HCT116 (cell line): Measurements from ENCODE around the gene COX10. TPM values are rescaled to one million over a fixed set of nuclear protein-coding genes. Genes with fewer than 3 reads are reported as not detected.

Experiments
- ATAC-seq: fragments of 200-7000 bp; cut with Tn5 transposase; 2 replicates; pipeline ENCODE4 v1.9.1; 2020; ENCODE audit warnings: mild to moderate bottlenecking, moderate library complexity
- BruUV-seq: library from RNA; stranded (reverse); fragments of 400-500 nt; replicated peaks from 2 replicates; lab custom pipeline; 2021; lab: Mats Ljungman, UMichigan
- CTCF ChIA-PET: fragments of 300-600 bp; sonication (Branson Sonifier 250); formaldehyde crosslinking; loops from one replicate; lab custom pipeline; 2021; ENCODE audit warnings: antibody characterized with exemption; lab: Charles Lee
- POLR2A ChIA-PET: fragments of 300-600, 350-600 bp; sonication (Branson Sonifier 250); formaldehyde crosslinking; loops from one replicate; lab custom pipeline; 2021; ENCODE audit warnings: antibody characterized with exemption; lab: Charles Lee
- RAD21 ChIA-PET, 2 experiments: fragments of 300-600 bp; sonication (Branson Sonifier 250); formaldehyde crosslinking; loops; one replicate each; lab custom pipeline; 2023; ENCODE audit warnings: low total read pairs in 2 of 2; ENCODE audit not compliant: uncharacterized antibody in 2 of 2, unreplicated experiment in 2 of 2, low non-redundant PET in 1 of 2; lab: Charles Lee
- DNase-seq: peaks from one replicate; pipeline ENCODE4 v3.0.0-alpha.2; 2010; ENCODE audit warnings: low read depth, low spot score
- H2AFZ ChIP-seq: fragments of 200-600 bp; shearing (Covaris generic), sonication (generic); 2 replicates; pipeline ENCODE4 v1.6.1; 2017; ENCODE audit warnings: low read depth, mixed run types, mixed read lengths, antibody characterized with exemption, low read length; ENCODE audit not compliant: poor library complexity, severe bottlenecking
- H3K27ac ChIP-seq: 2 replicates; pipeline ENCODE4 v1.5.1; 2012; ENCODE audit warnings: low read depth, low read length
- H3K27me3 ChIP-seq: fragments of 200-600 bp; sonication (generic); 2 replicates; pipeline ENCODE4 v1.6.1; 2016; ENCODE audit warnings: mixed run types, low read length, mixed read lengths; ENCODE audit not compliant: insufficient read depth
- H3K36me3 ChIP-seq, 2 experiments: fragments of 200-500 bp in 1 of 2; fragments of 200-600 bp in 1 of 2; sonication (Bioruptor generic) in 1 of 2; sonication (generic) in 1 of 2; 2 replicates each; pipeline versions ENCODE4 v1.5.1 to v1.6.1; 2014 to 2016; ENCODE audit warnings: low read length in 2 of 2, inconsistent platforms in 1 of 2, mixed read lengths in 1 of 2, mixed run types in 1 of 2; ENCODE audit not compliant: insufficient read depth in 2 of 2, control insufficient read depth in 1 of 2
- H3K4me1 ChIP-seq, 2 experiments: fragments of 200-600 bp in 1 of 2; sonication (generic) in 1 of 2; 2 replicates each; pipeline versions ENCODE4 v1.5.1 to v1.6.1; 2012 to 2017; ENCODE audit warnings: low read length in 2 of 2, inconsistent platforms in 1 of 2, mild to moderate bottlenecking in 1 of 2, mixed read lengths in 1 of 2, mixed run types in 1 of 2, moderate library complexity in 1 of 2; ENCODE audit not compliant: insufficient read depth in 2 of 2, control insufficient read depth in 1 of 2
- H3K4me2 ChIP-seq: fragments of 200-600 bp; sonication (generic); 2 replicates; pipeline ENCODE4 v1.6.1; 2017; ENCODE audit warnings: mixed run types, low read length, mixed read lengths
- H3K4me3 ChIP-seq, 2 experiments: fragments of 200-600 bp in 1 of 2; sonication (generic) in 1 of 2; replicated peaks in 1 of 2; 2 replicates each; pipeline ENCODE4 v1.5.1; 2011 to 2016; ENCODE audit warnings: low read length in 2 of 2, control low read depth in 1 of 2, low read depth in 1 of 2, mild to moderate bottlenecking in 1 of 2, mixed read lengths in 1 of 2, mixed run types in 1 of 2
- H3K79me2 ChIP-seq: fragments of 200-600 bp; sonication (generic); 2 replicates; pipeline ENCODE4 v1.6.1; 2017; ENCODE audit warnings: mild to moderate bottlenecking, mixed run types, low read length, moderate library complexity, mixed read lengths; ENCODE audit not compliant: insufficient read depth
- H3K9ac ChIP-seq: fragments of 200-600 bp; sonication (generic); 2 replicates; pipeline ENCODE4 v1.6.1; 2016; ENCODE audit warnings: low read length, mixed read lengths
- H3K9me2 ChIP-seq: fragments of 200-600 bp; sonication (generic), shearing (Covaris generic); 2 replicates; pipeline ENCODE4 v1.6.1; 2017; ENCODE audit warnings: mixed run types, mild to moderate bottlenecking, moderate library complexity; ENCODE audit not compliant: insufficient read depth
- H3K9me3 ChIP-seq, 2 experiments: fragments of 200-500 bp in 1 of 2; fragments of 200-600 bp in 1 of 2; sonication (Bioruptor generic) in 1 of 2; sonication (generic) in 1 of 2; 2 replicates each; pipeline ENCODE4 v1.6.1; 2014 to 2017; ENCODE audit warnings: low read length in 2 of 2, mixed read lengths in 2 of 2, inconsistent platforms in 1 of 2, low read depth in 1 of 2, mild to moderate bottlenecking in 1 of 2, mixed run types in 1 of 2, moderate library complexity in 1 of 2; ENCODE audit not compliant: control insufficient read depth in 1 of 2, insufficient read depth in 1 of 2
- H4K20me1 ChIP-seq: fragments of 200-600 bp; sonication (generic), shearing (Covaris generic); 2 replicates; pipeline ENCODE4 v1.6.1; 2017; ENCODE audit warnings: mixed run types, mild to moderate bottlenecking, moderate library complexity; ENCODE audit not compliant: insufficient read depth
- CBX3 ChIP-seq: IDR thresholded peaks from 2 replicates; pipeline ENCODE4 v1.6.1; 2012; ENCODE audit warnings: low read depth
- CEBPB ChIP-seq: IDR thresholded peaks from 2 replicates; pipeline ENCODE4 v1.6.1; 2012; ENCODE audit warnings: low read depth
- CTCF ChIP-seq, 3 experiments: fragments of 200-600 bp in 1 of 3; sonication (generic) in 1 of 3; IDR thresholded peaks in 2 of 3; conservative IDR thresholded peaks in 1 of 3; 2 replicates each; pipeline ENCODE4 v1.5.1; 2012 to 2017; ENCODE audit warnings: low read depth in 2 of 3, low read length in 2 of 3, antibody characterized with exemption in 1 of 3, borderline replicate concordance in 1 of 3, control low read depth in 1 of 3, mild to moderate bottlenecking in 1 of 3, mixed read lengths in 1 of 3, mixed run types in 1 of 3, moderate library complexity in 1 of 3; ENCODE audit not compliant: insufficient read depth in 1 of 3
- EGR1 ChIP-seq: IDR thresholded peaks from 2 replicates; pipeline ENCODE4 v1.6.1; 2012; ENCODE audit warnings: low read depth
- EZH2 ChIP-seq: fragments of 200-600 bp; sonication (generic); IDR thresholded peaks from 2 replicates; pipeline ENCODE4 v1.6.1; 2017; ENCODE audit warnings: antibody characterized with exemption, mixed run types
- JUND ChIP-seq: IDR thresholded peaks from 2 replicates; pipeline ENCODE4 v1.6.1; 2012
- MAX ChIP-seq: IDR thresholded peaks from 2 replicates; pipeline ENCODE4 v1.6.1; 2012
- POLR2AphosphoS5 ChIP-seq: IDR thresholded peaks from 2 replicates; pipeline ENCODE4 v1.6.1; 2011; ENCODE audit warnings: mild to moderate bottlenecking, low read depth, low read length, moderate library complexity
- RAD21 ChIP-seq: IDR thresholded peaks from 2 replicates; pipeline ENCODE4 v1.6.1; 2012; ENCODE audit warnings: low read depth, mild to moderate bottlenecking
- SIN3A ChIP-seq: IDR thresholded peaks from 2 replicates; pipeline ENCODE4 v1.6.1; 2012; ENCODE audit warnings: low read depth
- SP1 ChIP-seq: IDR thresholded peaks from 2 replicates; pipeline ENCODE4 v1.6.1; 2012; ENCODE audit warnings: low read depth
- TCF7L2 ChIP-seq: IDR thresholded peaks from 2 replicates; pipeline ENCODE4 v1.7.0; 2011; ENCODE audit warnings: borderline replicate concordance, inconsistent platforms; ENCODE audit not compliant: insufficient read depth, insufficient read length; ENCODE audit errors: extremely low read depth
- ZBTB33 ChIP-seq: IDR thresholded peaks from 2 replicates; pipeline ENCODE4 v1.6.1; 2011; ENCODE audit warnings: mild to moderate bottlenecking, low read length, moderate library complexity; ENCODE audit not compliant: insufficient replicate concordance; ENCODE audit errors: extremely low read depth
- ZFX ChIP-seq: fragments of 450-650 bp; IDR thresholded peaks from 2 replicates; pipeline ENCODE4 v1.6.1; 2017
- ZNF274 ChIP-seq: fragments of 200-500 bp; sonication (Bioruptor generic); IDR thresholded peaks from 2 replicates; pipeline ENCODE4 v1.6.1; 2014; ENCODE audit warnings: mild to moderate bottlenecking, low read depth, low read length, inconsistent platforms
- intact Hi-C: fragments of 100-400 bp; cut with micrococcal nuclease; formaldehyde crosslinking; loops from 2 replicates; pipeline ENCODE4 v1.10.0; 2022
- total RNA-seq: library from RNA; stranded (reverse); gene quantifications from one replicate; pipeline ENCODE4 v1.2.1, GENCODE V29; 2021; ENCODE audit not compliant: unreplicated experiment

The COX10 gene
- total RNA-seq, 1 experiment from 2014 or later: 22.4 TPM

GRCh38 chr17:14061666-14062560, 7.4 kb upstream of the COX10 start:
- DNase-seq: no peak
- no peak overlapping the region for H2AFZ ChIP-seq

GRCh38 chr17:14067347-14067746, 2.0 kb upstream of the COX10 start:
- no peak overlapping the region for H3K4me2 ChIP-seq
- CTCF ChIA-PET: no interaction called here
- no peak for DNase-seq
- H4K20me1 ChIP-seq: no peaks in the 10 kb centered on the region
- H3K27me3 ChIP-seq: no peaks in the 10 kb centered on the region
- H3K79me2 ChIP-seq: peaks cover 90% of the 10 kb centered on the region
- intact Hi-C loops: loop anchor here (10.0 kb wide), 1 partner anchor 473 kb away; no protein-coding TSS in a partner anchor
- peaks cover 12 to 18% of the 10 kb centered on the region in 2 experiments; a peak in 3 of 4 replicates for H3K4me1 ChIP-seq
- no peak overlapping the region for H3K27ac ChIP-seq
- H3K9me2 ChIP-seq: no peaks in the 10 kb centered on the region
- H3K36me3 ChIP-seq: peaks cover 0 to 6% of the 10 kb centered on the region in 2 experiments; a peak in 2 of 4 replicates
- BruUV-seq: no TSS peak
- POLR2A ChIA-PET: no interaction called here
- no peak overlapping the region for H3K9ac ChIP-seq
- RAD21 ChIA-PET: no interaction called here
- no peaks in the 10 kb centered on the region; a peak in 1 of 4 replicates for H3K9me3 ChIP-seq
- ATAC-seq: no peak
- H3K4me3 ChIP-seq: no peak overlapping the region
- H2AFZ ChIP-seq: no peak overlapping the region
- TF ChIP-seq MAX: no peak
- TF ChIP-seq ZBTB33: no peak
- TF ChIP-seq ZNF274: no peak
- TF ChIP-seq TCF7L2: no peak
- no peak for TF ChIP-seq SIN3A
- TF ChIP-seq EZH2: no peak
- no peak for TF ChIP-seq CTCF (IDR thresholded peaks at IDR 0.05 in 2 of 3, conservative IDR thresholded peaks at IDR 0.05 in 1 of 3; ENCODE audit: borderline replicate concordance in 1 of 3, insufficient read depth in 1 of 3, low read depth in 2 of 3, low read length in 2 of 3)
- TF ChIP-seq CBX3: no peak
- no peak for TF ChIP-seq SP1
- no peak for TF ChIP-seq RAD21
- no peak for TF ChIP-seq EGR1
- no peak for TF ChIP-seq POLR2AphosphoS5

More at GRCh38 chr17:14061666-14062560, 7.4 kb upstream of the COX10 start:
- Histone ChIP-seq H3K9me3 (no peaks in the 10 kb centered on the region; a peak in 1 of 4 replicates), H3K4me3 (no peak overlapping the region), H4K20me1 (no peaks in the 10 kb centered on the region), H3K4me1 (no peaks in the 10 kb centered on the region), H3K9me2 (no peaks in the 10 kb centered on the region), H3K27ac (no peak overlapping the region), H3K79me2 (peaks cover 45% of the 10 kb centered on the region), H3K36me3 (peaks cover 0 to 6% of the 10 kb centered on the region in 2 experiments; a peak in 2 of 4 replicates), H3K4me2 (no peak overlapping the region), H3K27me3 (no peaks in the 10 kb centered on the region), H3K9ac (no peak overlapping the region)
- ChIA-PET CTCF (interaction anchor here (1.6 kb wide), 1 partner anchor 14 kb away, joined by 3 read pairs; no protein-coding TSS in a partner anchor), RAD21 (no interaction called here), POLR2A (no interaction called here)
- intact Hi-C loops: loop anchor here (10.0 kb wide), 1 partner anchor 467 kb away; no protein-coding TSS in a partner anchor
- ATAC-seq: peak; percentile 36
- no TSS peak for BruUV-seq
- TF ChIP-seq EZH2: no peak
- TF ChIP-seq EGR1: no peak
- no peak for TF ChIP-seq CEBPB
- no peak for TF ChIP-seq ZFX
- no peak for TF ChIP-seq SIN3A
- no peak for TF ChIP-seq JUND
